ENCODE results near the gene SRC.

SRC gene

GRCh38 chr20:37406010-37406998 lies 60.4 kb downstream of the SRC start:
- in situ Hi-C loops (cut with MboI; ENCODE audit: low sequenced_read_pairs) = no loop called here

- in situ Hi-C loops (cut with MboI; ENCODE audit: low sequenced_read_pairs) = no loop called here
Observed at GRCh38 chr20:37407019-37407566, 61.2 kb downstream of the SRC start.

- in situ Hi-C loops (cut with MboI; ENCODE audit: low sequenced_read_pairs) = no loop called here
Observed at GRCh38 chr20:37407573-37408002, 61.6 kb downstream of the SRC start.

GRCh38 chr20:37408302-37409193 lies 62.6 kb downstream of the SRC start:
- in situ Hi-C loops (cut with MboI; ENCODE audit: low sequenced_read_pairs) = no loop called here

- in situ Hi-C loops (cut with MboI; ENCODE audit: low sequenced_read_pairs) = no loop called here
Observed at GRCh38 chr20:37411408-37412219, 65.7 kb downstream of the SRC start.

- in situ Hi-C loops (cut with MboI; ENCODE audit: low sequenced_read_pairs) = no loop called here
Observed at GRCh38 chr20:37413023-37413334, 67.0 kb downstream of the SRC start.

GRCh38 chr20:37413379-37413778 lies 67.4 kb downstream of the SRC start:
- in situ Hi-C loops (cut with MboI; ENCODE audit: low sequenced_read_pairs) = no loop called here

GRCh38 chr20:37414224-37415035 lies 68.5 kb downstream of the SRC start:
- in situ Hi-C loops (cut with MboI; ENCODE audit: low sequenced_read_pairs) = no loop called here

GRCh38 chr20:37415118-37416085 lies 69.5 kb downstream of the SRC start:
- in situ Hi-C loops (cut with MboI; ENCODE audit: low sequenced_read_pairs) = no loop called here

GRCh38 chr20:37416100-37416847 lies 70.3 kb downstream of the SRC start:
- in situ Hi-C loops (cut with MboI; ENCODE audit: low sequenced_read_pairs) = no loop called here

GRCh38 chr20:37416848-37417616 lies 71.1 kb downstream of the SRC start:
- in situ Hi-C loops (cut with MboI; ENCODE audit: low sequenced_read_pairs) = no loop called here

GRCh38 chr20:37417617-37418467 lies 71.9 kb downstream of the SRC start:
- in situ Hi-C loops (cut with MboI; ENCODE audit: low sequenced_read_pairs) = no loop called here

GRCh38 chr20:37418591-37419109 lies 72.7 kb downstream of the SRC start:
- in situ Hi-C loops (cut with MboI; ENCODE audit: low sequenced_read_pairs) = no loop called here

- in situ Hi-C loops (cut with MboI; ENCODE audit: low sequenced_read_pairs) = no loop called here
Observed at GRCh38 chr20:37419307-37419706, 73.4 kb downstream of the SRC start.

GRCh38 chr20:37419774-37420542 lies 74.0 kb downstream of the SRC start:
- in situ Hi-C loops (cut with MboI; ENCODE audit: low sequenced_read_pairs) = no loop called here
